Esophagus (tissue), 2 donors: Measurements from ENCODE around the gene R3HDM2. TPM values are rescaled to one million over a fixed set of nuclear protein-coding genes. Genes with fewer than 3 reads are reported as not detected.

Source experiments
- H3K27ac ChIP-seq, 2 donors: one replicate each; pipeline ENCODE4 v1.5.1; 2013; ENCODE audit warnings: low read depth in 2 of 2, mild to moderate bottlenecking in 2 of 2, inconsistent platforms in 1 of 2, low read length in 1 of 2, moderate library complexity in 1 of 2
- H3K27me3 ChIP-seq, 2 donors: one replicate each; pipeline ENCODE4 v1.6.1; 2013; ENCODE audit warnings: low read length in 2 of 2, control low read depth in 1 of 2, mild to moderate bottlenecking in 1 of 2; ENCODE audit not compliant: insufficient read depth in 2 of 2, control insufficient read depth in 1 of 2
- H3K36me3 ChIP-seq, 2 donors: one replicate each; pipeline ENCODE4 v1.6.1; 2013; ENCODE audit warnings: low read length in 1 of 2; ENCODE audit not compliant: control insufficient read depth in 2 of 2, insufficient read depth in 2 of 2
- H3K4me1 ChIP-seq, 2 donors: one replicate each; pipeline ENCODE4 v1.6.1; 2013; ENCODE audit warnings: low read length in 1 of 2; ENCODE audit not compliant: control insufficient read depth in 2 of 2, insufficient read depth in 2 of 2
- H3K4me3 ChIP-seq, 2 donors: one replicate each; pipeline ENCODE4 v1.5.1; 2013; ENCODE audit warnings: low read length in 2 of 2, mild to moderate bottlenecking in 2 of 2, low read depth in 1 of 2, moderate library complexity in 1 of 2
- H3K9me3 ChIP-seq, 2 donors: one replicate each; pipeline ENCODE4 v1.6.1; 2013; ENCODE audit warnings: mild to moderate bottlenecking in 2 of 2, low read depth in 1 of 2, low read length in 1 of 2, moderate library complexity in 1 of 2; ENCODE audit not compliant: control insufficient read depth in 2 of 2, insufficient read depth in 1 of 2
- WGBS, 2 donors: extraction: QIAGEN DNeasy Blood & Tissue Kit; methylation state at CpG; one replicate each; pipeline ENCODE4 v1.1.7; 2013; 5-methylcytosine and 5-hydroxymethylcytosine counted together
- polyA plus RNA-seq, 2 donors: library from polyadenylated mRNA; stranded (reverse); fragments of 200-250 nt; gene quantifications; one replicate each; pipeline ENCODE4 v1.2.3, GENCODE V29; 2013
- donor health status: healthy with polysubstance abuse.
- donor health status: Bipolar disorder and iron deficiency.

R3HDM2 gene
- polyA plus RNA-seq, 2 donors = 10.4 to 12.4 TPM

- H3K4me3 ChIP-seq = no peak overlapping the region
- 2 to 3% methylated on average over 18 to 19 of the region's 19 CpGs for WGBS, 2 donors
- H3K27ac ChIP-seq = no peak overlapping the region
- H3K4me1 ChIP-seq = peaks cover 0 to 6% of the 10 kb centered on the region in 2 donors
- no peaks in the 10 kb centered on the region for H3K27me3 ChIP-seq
- no peaks in the 10 kb centered on the region for H3K36me3 ChIP-seq
- no peaks in the 10 kb centered on the region for H3K9me3 ChIP-seq
These were observed 30.0 kb upstream of the R3HDM2 start for GRCh38 chr12:57460841-57461275.

DNA sequence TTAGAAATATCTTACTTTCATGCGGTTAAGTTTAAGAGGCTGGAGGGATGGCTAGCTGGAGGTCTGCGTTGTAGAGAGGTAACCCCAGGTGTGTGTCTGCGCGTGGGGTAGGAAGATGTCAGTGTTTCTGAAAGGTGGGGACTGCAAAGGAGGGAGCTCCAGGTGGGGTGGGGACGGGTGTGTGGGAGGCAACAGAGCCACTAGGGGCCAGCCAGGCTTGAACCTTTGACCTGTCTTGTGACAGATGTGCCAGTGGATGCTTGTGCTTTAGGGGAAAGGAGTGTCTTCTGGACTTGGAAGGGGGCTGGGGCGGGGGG lies 29.6 kb upstream of the R3HDM2 start:
- Histone ChIP-seq H3K4me3 (peak overlapping the region in 1 of 2 donors; percentile 62), H3K9me3 (no peaks in the 10 kb centered on the region), H3K27me3 (no peaks in the 10 kb centered on the region), H3K36me3 (no peaks in the 10 kb centered on the region), H3K27ac (no peak overlapping the region), H3K4me1 (peaks cover 0 to 6% of the 10 kb centered on the region in 2 donors)
- WGBS, 2 donors = 0 to 4% methylated on average over 5 to 6 of the region's 6 CpGs

GRCh38 chr12:57459750-57460467 lies 29.1 kb upstream of the R3HDM2 start, which contains the start of gene GLI1:
TSS of gene GLI1 (plus strand) at chr12:57459785. CDS start at chr12:57463692, 3,907 bp downstream.
- Histone ChIP-seq H3K4me1 (peaks cover 0 to 6% of the 10 kb centered on the region in 2 donors), H3K36me3 (no peaks in the 10 kb centered on the region), H3K9me3 (no peaks in the 10 kb centered on the region), H3K4me3 (peak within 1 kb of the TSS; percentile 45 to 62), H3K27me3 (no peaks in the 10 kb centered on the region), H3K27ac (peak within 1 kb of the TSS; percentile 65 to 74)
- 1% methylated on average over 17 to 31 of the region's 36 CpGs for WGBS, 2 donors

DNA sequence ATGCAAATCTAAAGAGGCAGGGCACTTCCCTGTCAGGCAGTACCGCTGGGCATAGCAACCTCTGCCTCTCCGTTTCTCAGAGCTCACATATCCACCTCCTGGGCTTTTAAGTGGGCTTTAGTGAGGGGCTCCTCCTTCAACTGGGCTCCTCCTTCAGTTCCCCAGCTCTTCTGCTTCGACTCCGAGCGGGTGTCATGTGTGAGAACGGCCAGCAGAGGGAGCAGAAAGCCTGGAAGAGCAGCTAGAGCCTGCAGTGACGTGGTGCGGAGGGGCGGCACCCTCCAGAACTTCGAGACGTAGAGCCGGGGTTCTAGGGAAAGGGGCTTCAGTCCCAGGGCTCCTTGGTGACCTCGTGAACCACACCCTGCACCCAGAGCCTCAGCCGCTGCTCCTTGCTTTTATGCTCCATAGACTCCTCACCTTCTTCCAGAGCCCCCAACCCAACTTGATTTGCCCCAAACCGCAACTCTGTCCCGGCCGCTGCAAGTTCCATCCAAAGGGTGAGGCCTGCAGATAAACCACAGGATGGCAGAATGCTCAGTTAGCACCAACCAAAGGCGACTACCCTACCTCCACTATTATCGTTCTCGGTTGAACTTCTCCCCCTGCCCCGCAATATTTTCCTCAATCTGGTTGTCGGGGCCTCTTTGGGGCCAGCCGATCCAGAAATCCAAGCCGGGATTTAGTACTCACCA lies 28.4 kb upstream of the R3HDM2 start:
- H3K27me3 ChIP-seq = no peaks in the 10 kb centered on the region
- H3K4me1 ChIP-seq = peaks cover 0 to 6% of the 10 kb centered on the region in 2 donors
- peak overlapping the region; percentile 65 to 74 for H3K27ac ChIP-seq
- no peaks in the 10 kb centered on the region for H3K36me3 ChIP-seq
- peak overlapping the region; percentile 45 to 62 for H3K4me3 ChIP-seq
- no peaks in the 10 kb centered on the region for H3K9me3 ChIP-seq
- 0 to 1% methylated on average over 24 of the region's 24 CpGs for WGBS, 2 donors

GRCh38 chr12:57458665-57459054 lies 27.8 kb upstream of the R3HDM2 start:
- Histone ChIP-seq H3K27me3 (no peaks in the 10 kb centered on the region), H3K27ac (peak overlapping the region; percentile 64 to 65), H3K4me1 (peaks cover 0 to 6% of the 10 kb centered on the region in 2 donors), H3K4me3 (peak overlapping the region; percentile 45 to 62), H3K9me3 (no peaks in the 10 kb centered on the region), H3K36me3 (no peaks in the 10 kb centered on the region)
- 29% methylated on average over 3 of the region's 3 CpGs for WGBS, 2 donors

GRCh38 chr12:57456737-57457490 lies 26.1 kb upstream of the R3HDM2 start:
- Histone ChIP-seq H3K4me3 (no peak overlapping the region), H3K36me3 (no peaks in the 10 kb centered on the region), H3K27ac (no peak overlapping the region), H3K9me3 (no peaks in the 10 kb centered on the region), H3K27me3 (no peaks in the 10 kb centered on the region), H3K4me1 (peaks cover 0 to 6% of the 10 kb centered on the region in 2 donors)
- WGBS, 2 donors = 83 to 88% methylated on average over 6 of the region's 6 CpGs

GRCh38 chr12:57456145-57456700 lies 25.4 kb upstream of the R3HDM2 start:
- Histone ChIP-seq H3K9me3 (no peaks in the 10 kb centered on the region), H3K27ac (no peak overlapping the region), H3K4me3 (no peak overlapping the region), H3K4me1 (peaks cover 0 to 6% of the 10 kb centered on the region in 2 donors), H3K36me3 (no peaks in the 10 kb centered on the region), H3K27me3 (no peaks in the 10 kb centered on the region)
- WGBS, 2 donors = 35% methylated on average over 15 of the region's 15 CpGs

DNA sequence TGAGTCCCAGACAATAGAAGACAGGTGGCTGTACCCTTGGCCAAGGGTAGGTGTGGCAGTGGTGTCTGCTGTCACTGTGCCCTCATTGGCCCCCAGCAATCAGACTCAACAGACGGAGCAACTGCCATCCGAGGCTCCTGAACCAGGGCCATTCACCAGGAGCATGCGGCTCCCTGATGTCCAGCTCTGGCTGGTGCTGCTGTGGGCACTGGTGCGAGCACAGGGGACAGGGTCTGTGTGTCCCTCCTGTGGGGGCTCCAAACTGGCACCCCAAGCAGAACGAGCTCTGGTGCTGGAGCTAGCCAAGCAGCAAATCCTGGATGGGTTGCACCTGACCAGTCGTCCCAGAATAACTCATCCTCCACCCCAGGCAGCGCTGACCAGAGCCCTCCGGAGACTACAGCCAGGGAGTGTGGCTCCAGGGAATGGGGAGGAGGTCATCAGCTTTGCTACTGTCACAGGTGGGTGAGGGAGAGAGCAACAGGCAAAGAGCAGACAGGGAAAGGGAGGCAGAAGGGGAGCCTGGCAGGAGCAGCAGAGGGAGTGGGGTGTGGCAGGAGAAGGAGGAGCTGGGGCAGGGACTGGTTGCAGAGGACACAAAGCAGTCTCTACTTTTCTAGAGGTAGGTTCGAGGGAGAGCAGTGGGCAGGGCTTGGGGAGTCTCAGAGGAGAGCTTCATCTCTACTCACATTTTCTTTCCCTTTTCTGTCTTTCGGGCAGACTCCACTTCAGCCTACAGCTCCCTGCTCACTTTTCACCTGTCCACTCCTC lies 24.7 kb upstream of the R3HDM2 start:
- Histone ChIP-seq H3K36me3 (no peaks in the 10 kb centered on the region), H3K4me1 (no peaks in the 10 kb centered on the region), H3K27ac (no peak overlapping the region), H3K27me3 (no peaks in the 10 kb centered on the region), H3K4me3 (no peak overlapping the region), H3K9me3 (no peaks in the 10 kb centered on the region)
- 51% methylated on average over 10 of the region's 10 CpGs for whole genome bisulfite sequencing, 2 donors
